Measurements from ENCODE around the gene COL13A1. TPM values are rescaled to one million over a fixed set of nuclear protein-coding genes. Genes with fewer than 3 reads are reported as not detected.

COL13A1 gene
- total RNA-seq, 1 experiment from 2014 or later: 5.9 TPM

- ChIA-PET CTCF (interaction anchor here (1.8 kb wide), 1 partner anchor 100 kb away, joined by 7 read pairs; no protein-coding TSS in a partner anchor), POLR2A (no interaction called here), RAD21 (ENCODE audit: low non-redundant PET in 1 of 2, low total read pairs in 2 of 2, uncharacterized antibody in 2 of 2, unreplicated experiment in 2 of 2) (no interaction called here)
- intact Hi-C loops (cut with micrococcal nuclease): no loop called here
- no peaks in the 10 kb centered on the region for H3K27me3 ChIP-seq (ENCODE audit: insufficient read depth, low read length)
- no TSS peak for BruUV-seq (replicated peaks)
- no peaks in the 10 kb centered on the region for H3K36me3 ChIP-seq (ENCODE audit: control insufficient read depth in 1 of 2, insufficient read depth in 2 of 2, low read length in 2 of 2)
- H2AFZ ChIP-seq (ENCODE audit: low read depth, low read length, poor library complexity, severe bottlenecking): no peak overlapping the region
- no peak overlapping the region for H3K27ac ChIP-seq (ENCODE audit: low read depth, low read length)
- H3K9ac ChIP-seq (ENCODE audit: low read length): no peak overlapping the region
- H3K9me2 ChIP-seq (ENCODE audit: insufficient read depth): no peaks in the 10 kb centered on the region
- TF ChIP-seq POLR2AphosphoS5 (IDR thresholded peaks at IDR 0.05; ENCODE audit: low read depth, low read length): no peak
- no peak for TF ChIP-seq ZBTB33 (IDR thresholded peaks at IDR 0.05; ENCODE audit: extremely low read depth, insufficient replicate concordance, low read length)
- TF ChIP-seq JUND (IDR thresholded peaks at IDR 0.05): no peak
- no peak for TF ChIP-seq SIN3A (IDR thresholded peaks at IDR 0.05; ENCODE audit: low read depth)
- no peak for TF ChIP-seq EGR1 (IDR thresholded peaks at IDR 0.05; ENCODE audit: low read depth)
- TF ChIP-seq MAX (IDR thresholded peaks at IDR 0.05): no peak
- TF ChIP-seq CBX3 (IDR thresholded peaks at IDR 0.05; ENCODE audit: low read depth): no peak
- no peak overlapping the region for H3K4me2 ChIP-seq (ENCODE audit: low read length)
- DNase-seq (ENCODE audit: low read depth, low spot score): no peak
- peaks cover 0 to 10% of the 10 kb centered on the region in 2 experiments; a peak in 2 of 4 replicates for H3K4me1 ChIP-seq (ENCODE audit: control insufficient read depth in 1 of 2, insufficient read depth in 2 of 2, low read length in 2 of 2)
- H3K9me3 ChIP-seq (ENCODE audit: control insufficient read depth in 1 of 2, insufficient read depth in 1 of 2, low read depth in 1 of 2, low read length in 2 of 2): peaks cover 0 to 4% of the 10 kb centered on the region in 2 experiments; a peak in 1 of 4 replicates
- no peak for ATAC-seq
- no peaks in the 10 kb centered on the region for H4K20me1 ChIP-seq (ENCODE audit: insufficient read depth)
- H3K79me2 ChIP-seq (ENCODE audit: insufficient read depth, low read length): no peaks in the 10 kb centered on the region
- no peak overlapping the region for H3K4me3 ChIP-seq (replicated peaks in 1 of 2; ENCODE audit: low read depth in 1 of 2, low read length in 2 of 2)
These were observed 12.5 kb downstream of the COL13A1 start for GRCh38 chr10:69814251-69814650.

GRCh38 chr10:69815104-69815503 lies 13.4 kb downstream of the COL13A1 start:
- Histone ChIP-seq H3K9me2 (ENCODE audit: insufficient read depth) (no peaks in the 10 kb centered on the region), H4K20me1 (ENCODE audit: insufficient read depth) (no peaks in the 10 kb centered on the region), H3K9me3 (ENCODE audit: control insufficient read depth in 1 of 2, insufficient read depth in 1 of 2, low read depth in 1 of 2, low read length in 2 of 2) (peaks cover 0 to 4% of the 10 kb centered on the region in 2 experiments; a peak in 1 of 4 replicates), H3K27me3 (ENCODE audit: insufficient read depth, low read length) (no peaks in the 10 kb centered on the region), H3K4me2 (ENCODE audit: low read length) (no peak overlapping the region), H3K36me3 (ENCODE audit: control insufficient read depth in 1 of 2, insufficient read depth in 2 of 2, low read length in 2 of 2) (no peaks in the 10 kb centered on the region), H3K9ac (ENCODE audit: low read length) (no peak overlapping the region), H3K27ac (ENCODE audit: low read depth, low read length) (no peak overlapping the region), H3K4me3 (replicated peaks in 1 of 2; ENCODE audit: low read depth in 1 of 2, low read length in 2 of 2) (no peak overlapping the region), H2AFZ (ENCODE audit: low read depth, low read length, poor library complexity, severe bottlenecking) (no peak overlapping the region), H3K79me2 (ENCODE audit: insufficient read depth, low read length) (no peaks in the 10 kb centered on the region), H3K4me1 (ENCODE audit: control insufficient read depth in 1 of 2, insufficient read depth in 2 of 2, low read length in 2 of 2) (peaks cover 3 to 18% of the 10 kb centered on the region in 2 experiments; a peak in 3 of 4 replicates)
- CTCF ChIA-PET: interaction anchor here (1.8 kb wide), 1 partner anchor 100 kb away, joined by 7 read pairs; no protein-coding TSS in a partner anchor
- BruUV-seq (replicated peaks): no TSS peak
- DNase-seq (ENCODE audit: low read depth, low spot score) (no peak), ATAC-seq (no peak)
- POLR2A ChIA-PET: no interaction called here
- intact Hi-C loops (cut with micrococcal nuclease): no loop called here
- RAD21 ChIA-PET (ENCODE audit: low non-redundant PET in 1 of 2, low total read pairs in 2 of 2, uncharacterized antibody in 2 of 2, unreplicated experiment in 2 of 2): no interaction called here
- TF ChIP-seq ATF3 (IDR thresholded peaks at IDR 0.05) (no peak), MAX (IDR thresholded peaks at IDR 0.05) (no peak), SP1 (IDR thresholded peaks at IDR 0.05; ENCODE audit: low read depth) (no peak), REST (IDR thresholded peaks at IDR 0.05; ENCODE audit: low read depth) (no peak), CTCF (IDR thresholded peaks at IDR 0.05 in 2 of 3, conservative IDR thresholded peaks at IDR 0.05 in 1 of 3; ENCODE audit: borderline replicate concordance in 1 of 3, insufficient read depth in 1 of 3, low read depth in 2 of 3, low read length in 2 of 3) (no peak)
